Fibroblast of peridontal ligament (primary cell): Measurements from ENCODE around the gene FMO2.
A peak's percentile ranks its signal among the peaks of the same experiment; 100 is the strongest.

ENCODE experiments used
- DNase-seq: peaks from one replicate; pipeline ENCODE4 v3.0.0-alpha.2; 2010; ENCODE audit errors: extremely low read depth

Gene FMO2

GRCh38 chr1:171256940-171257606 lies 72.0 kb downstream of the FMO2 start:
- peak; percentile 53 for DNase-seq

GRCh38 chr1:171257607-171258076 lies 72.5 kb downstream of the FMO2 start:
- DNase-seq = peak; percentile 41

GRCh38 chr1:171258429-171258828 lies 73.3 kb downstream of the FMO2 start:
- DNase-seq = no peak

- DNase-seq = no peak
These were observed 73.8 kb downstream of the FMO2 start for GRCh38 chr1:171258943-171259342.
